Measurements from ENCODE around the gene FSTL3. TPM values are rescaled to one million over a fixed set of nuclear protein-coding genes. Genes with fewer than 3 reads are reported as not detected.

Gene FSTL3
- total RNA-seq, 2 experiments from 2014 or later: 3.4 to 7.3 TPM

DNA sequence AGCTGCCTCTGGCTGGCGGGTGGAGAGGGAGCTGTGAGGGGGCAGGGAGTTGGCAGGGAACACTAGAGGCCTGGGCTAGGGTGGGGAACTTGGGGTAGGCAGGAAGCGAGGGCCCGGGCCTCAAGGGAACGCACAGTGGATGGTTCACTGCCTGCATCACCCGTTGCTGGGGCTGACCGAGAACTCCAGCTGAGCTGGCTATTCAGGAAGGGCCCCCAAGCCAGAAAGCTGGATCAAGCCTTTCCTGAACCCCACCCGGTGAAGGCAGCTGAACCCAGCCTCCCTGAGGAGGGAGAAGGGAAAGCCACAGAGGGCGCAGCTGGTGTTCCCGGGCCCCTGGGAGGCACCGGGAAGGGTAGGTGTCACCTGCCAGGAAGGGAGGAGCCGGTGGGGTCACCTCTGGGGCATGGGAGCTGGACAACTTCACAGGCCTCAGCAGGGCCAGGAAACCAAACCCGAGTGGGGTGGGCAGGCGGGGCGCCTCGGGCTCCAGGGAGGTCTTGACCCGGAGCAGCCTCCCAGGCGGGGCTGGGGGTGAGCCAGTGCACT, 46.4 kb downstream of the FSTL3 start:
- Histone ChIP-seq H3K9me3 (ENCODE audit: low read length) (no peaks in the 10 kb centered on the region), H3K4me2 (ENCODE audit: low read length) (peak overlapping the region; percentile 52), H2AFZ (ENCODE audit: low read length) (no peak overlapping the region), H4K20me1 (ENCODE audit: insufficient read depth, low read length) (no peaks in the 10 kb centered on the region), H3K4me3 (ENCODE audit: low read depth, low read length, poor library complexity, severe bottlenecking) (peak overlapping the region; percentile 3), H3K36me3 (ENCODE audit: insufficient read depth, low read length) (no peaks in the 10 kb centered on the region), H3K9me2 (ENCODE audit: insufficient read depth, low read length) (no peaks in the 10 kb centered on the region), H3K27ac (ENCODE audit: low read depth, low read length, poor library complexity, severe bottlenecking) (peak overlapping the region; percentile 38), H3K4me1 (ENCODE audit: insufficient read depth, low read length, poor library complexity, severe bottlenecking) (peaks cover 26% of the 10 kb centered on the region), H3K79me2 (ENCODE audit: insufficient read depth, low read depth, low read length) (no peaks in the 10 kb centered on the region)
- intact Hi-C loops (cut with micrococcal nuclease; ENCODE audit: unreplicated experiment): no loop called here
- TF ChIP-seq EZH2phosphoT487 (IDR thresholded peaks at IDR 0.05; ENCODE audit: borderline replicate concordance, low read depth, low read length): no peak
- TF ChIP-seq, protein P1, sequence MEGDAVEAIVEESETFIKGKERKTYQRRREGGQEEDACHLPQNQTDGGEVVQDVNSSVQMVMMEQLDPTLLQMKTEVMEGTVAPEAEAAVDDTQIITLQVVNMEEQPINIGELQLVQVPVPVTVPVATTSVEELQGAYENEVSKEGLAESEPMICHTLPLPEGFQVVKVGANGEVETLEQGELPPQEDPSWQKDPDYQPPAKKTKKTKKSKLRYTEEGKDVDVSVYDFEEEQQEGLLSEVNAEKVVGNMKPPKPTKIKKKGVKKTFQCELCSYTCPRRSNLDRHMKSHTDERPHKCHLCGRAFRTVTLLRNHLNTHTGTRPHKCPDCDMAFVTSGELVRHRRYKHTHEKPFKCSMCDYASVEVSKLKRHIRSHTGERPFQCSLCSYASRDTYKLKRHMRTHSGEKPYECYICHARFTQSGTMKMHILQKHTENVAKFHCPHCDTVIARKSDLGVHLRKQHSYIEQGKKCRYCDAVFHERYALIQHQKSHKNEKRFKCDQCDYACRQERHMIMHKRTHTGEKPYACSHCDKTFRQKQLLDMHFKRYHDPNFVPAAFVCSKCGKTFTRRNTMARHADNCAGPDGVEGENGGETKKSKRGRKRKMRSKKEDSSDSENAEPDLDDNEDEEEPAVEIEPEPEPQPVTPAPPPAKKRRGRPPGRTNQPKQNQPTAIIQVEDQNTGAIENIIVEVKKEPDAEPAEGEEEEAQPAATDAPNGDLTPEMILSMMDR (conservative IDR thresholded peaks at IDR 0.05; ENCODE audit: low read length): no peak
- no TSS peak for BruUV-seq (replicated peaks)
- ChIA-PET CTCF (ENCODE audit: unreplicated experiment) (no interaction called here), POLR2A (no interaction called here)
- DNase-seq (ENCODE audit: low spot score): peak; percentile 71

DNA sequence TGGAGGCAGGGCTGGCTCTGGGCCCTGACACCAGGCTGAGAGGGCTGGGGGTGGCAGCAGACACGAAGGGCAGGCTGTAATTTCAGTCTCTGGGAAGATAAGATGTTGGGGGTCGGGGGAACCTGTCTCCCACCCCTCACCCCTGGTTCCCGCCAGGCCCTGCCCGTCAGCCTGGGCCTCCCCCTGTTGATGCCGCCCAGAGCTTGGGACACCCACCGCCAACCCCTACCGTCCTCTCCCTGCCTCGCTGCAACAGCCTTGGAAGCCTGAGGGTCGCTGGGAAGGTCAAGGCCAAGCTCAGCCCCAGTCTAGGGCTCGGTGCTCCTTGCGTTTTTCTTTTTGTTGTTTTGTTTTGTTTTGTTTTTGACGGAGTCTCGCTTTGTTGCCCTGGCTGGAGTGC, 47.1 kb downstream of the FSTL3 start:
- ChIA-PET CTCF (ENCODE audit: unreplicated experiment) (no interaction called here), POLR2A (interaction anchor here (0.6 kb wide), 1 partner anchor 22 kb away, joined by 3 read pairs; no protein-coding TSS in a partner anchor)
- Histone ChIP-seq H3K27ac (ENCODE audit: low read depth, low read length, poor library complexity, severe bottlenecking) (no peak overlapping the region), H3K4me3 (ENCODE audit: low read depth, low read length, poor library complexity, severe bottlenecking) (peak overlapping the region; percentile 3), H3K9me3 (ENCODE audit: low read length) (no peaks in the 10 kb centered on the region), H3K9me2 (ENCODE audit: insufficient read depth, low read length) (no peaks in the 10 kb centered on the region), H4K20me1 (ENCODE audit: insufficient read depth, low read length) (no peaks in the 10 kb centered on the region), H3K4me1 (ENCODE audit: insufficient read depth, low read length, poor library complexity, severe bottlenecking) (peaks cover 26% of the 10 kb centered on the region), H3K79me2 (ENCODE audit: insufficient read depth, low read depth, low read length) (no peaks in the 10 kb centered on the region), H3K4me2 (ENCODE audit: low read length) (peak overlapping the region; percentile 52), H3K36me3 (ENCODE audit: insufficient read depth, low read length) (no peaks in the 10 kb centered on the region), H2AFZ (ENCODE audit: low read length) (no peak overlapping the region)
- BruUV-seq (replicated peaks): no TSS peak
- intact Hi-C loops (cut with micrococcal nuclease; ENCODE audit: unreplicated experiment): no loop called here
- TF ChIP-seq, protein P1 (conservative IDR thresholded peaks at IDR 0.05; ENCODE audit: low read length): no peak
- no peak for TF ChIP-seq EZH2phosphoT487 (IDR thresholded peaks at IDR 0.05; ENCODE audit: borderline replicate concordance, low read depth, low read length)
- no peak for DNase-seq (ENCODE audit: low spot score)

DNA sequence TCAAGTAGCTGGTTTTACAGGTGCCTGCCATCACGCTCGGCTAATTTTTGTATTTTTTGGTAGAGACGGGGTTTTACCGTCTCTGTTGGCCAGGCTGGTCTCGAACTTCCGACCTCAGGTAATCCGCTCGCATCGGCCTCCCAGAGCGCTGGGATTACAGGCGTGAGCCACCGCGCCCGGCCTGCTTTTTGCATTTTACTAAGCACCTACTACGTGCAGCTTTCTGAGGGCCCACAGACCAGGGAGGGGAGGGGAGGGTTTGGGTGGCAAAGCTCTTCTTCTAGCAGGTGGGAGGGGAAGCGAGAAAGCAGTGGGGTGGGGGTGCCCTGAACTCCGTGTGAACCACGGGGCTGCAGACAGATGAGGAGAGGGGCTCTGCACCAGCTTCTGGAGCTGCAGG, 47.5 kb downstream of the FSTL3 start:
- no peaks in the 10 kb centered on the region for H4K20me1 ChIP-seq (ENCODE audit: insufficient read depth, low read length)
- intact Hi-C loops (cut with micrococcal nuclease; ENCODE audit: unreplicated experiment): no loop called here

More for the DNA sequence above, 47.5 kb downstream of the FSTL3 start:
- BruUV-seq (replicated peaks): no TSS peak
- Histone ChIP-seq H2AFZ (ENCODE audit: low read length) (no peak overlapping the region), H3K4me2 (ENCODE audit: low read length) (no peak overlapping the region), H3K9me3 (ENCODE audit: low read length) (no peaks in the 10 kb centered on the region), H3K27ac (ENCODE audit: low read depth, low read length, poor library complexity, severe bottlenecking) (no peak overlapping the region), H3K9me2 (ENCODE audit: insufficient read depth, low read length) (no peaks in the 10 kb centered on the region), H3K36me3 (ENCODE audit: insufficient read depth, low read length) (no peaks in the 10 kb centered on the region), H3K4me1 (ENCODE audit: insufficient read depth, low read length, poor library complexity, severe bottlenecking) (peaks cover 27% of the 10 kb centered on the region), H3K79me2 (ENCODE audit: insufficient read depth, low read depth, low read length) (no peaks in the 10 kb centered on the region), H3K4me3 (ENCODE audit: low read depth, low read length, poor library complexity, severe bottlenecking) (no peak overlapping the region)
- no peak for DNase-seq (ENCODE audit: low spot score)
- CTCF ChIA-PET (ENCODE audit: unreplicated experiment): no interaction called here
- POLR2A ChIA-PET: interaction anchor here (0.6 kb wide), 1 partner anchor 22 kb away, joined by 3 read pairs; no protein-coding TSS in a partner anchor
- no peak for TF ChIP-seq EZH2phosphoT487 (IDR thresholded peaks at IDR 0.05; ENCODE audit: borderline replicate concordance, low read depth, low read length)
- TF ChIP-seq, protein P1 (conservative IDR thresholded peaks at IDR 0.05; ENCODE audit: low read length): no peak

Measured in OCI-LY7 (cell line).